Thyroid gland (tissue), 4 donors: ENCODE results near the gene ZNF746. TPM values are rescaled to one million over a fixed set of nuclear protein-coding genes. Genes with fewer than 3 reads are reported as not detected.

ENCODE experiments used
- DNase-seq, 2 donors: peaks; one replicate each; pipeline ENCODE4 v3.0.0-alpha.2; 2019
- H3K27ac ChIP-seq, 3 donors: fragments of 200-600 bp; sonication (generic); 1 replicate in 2 of 3; 2 replicates in 1 of 3; pipeline ENCODE4 v1.5.1; 2016 to 2019; ENCODE audit warnings: mild to moderate bottlenecking in 1 of 3, moderate library complexity in 1 of 3
- H3K27me3 ChIP-seq: fragments of 200-600 bp; sonication (generic); one replicate; pipeline ENCODE4 v1.5.1; 2019
- H3K36me3 ChIP-seq, 2 donors: fragments of 200-600 bp; sonication (generic); one replicate each; pipeline ENCODE4 v1.5.1; 2016 to 2019
- H3K4me1 ChIP-seq, 2 donors: fragments of 200-600 bp; sonication (generic); one replicate each; pipeline ENCODE4 v1.5.1; 2017 to 2019
- H3K4me3 ChIP-seq, 3 donors: fragments of 200-600 bp; sonication (generic); replicated peaks in 1 of 3; 1 replicate in 2 of 3; 2 replicates in 1 of 3; pipeline ENCODE4 v1.5.1; 2016; ENCODE audit warnings: mild to moderate bottlenecking in 1 of 3
- H3K9me3 ChIP-seq: fragments of 200-600 bp; sonication (generic); one replicate; pipeline ENCODE4 v1.5.1; 2017
- CTCF ChIP-seq, 6 experiments: fragments of 200-600 bp in 3 of 6; fragments of 450-650 bp in 3 of 6; sonication (generic) in 3 of 6; IDR thresholded peaks; one replicate each; pipeline ENCODE4 v1.5.1; 2016 to 2019; ENCODE audit warnings: antibody characterized with exemption in 6 of 6, mild to moderate bottlenecking in 2 of 6, inconsistent platforms in 1 of 6, moderate library complexity in 1 of 6
- POLR2A ChIP-seq, 2 donors: fragments of 450-650 bp; IDR thresholded peaks; one replicate each; pipeline ENCODE4 v1.6.1; 2017; ENCODE audit warnings: antibody characterized with exemption in 2 of 2, mild to moderate bottlenecking in 2 of 2, moderate library complexity in 1 of 2
- WGBS, 2 donors: methylation state at CpG; one replicate each; pipeline ENCODE4 v1.1.5; 2017; 5-methylcytosine and 5-hydroxymethylcytosine counted together
- intact Hi-C: fragments of 100-400 bp; cut with DNase I; formaldehyde crosslinking; loops from one replicate; pipeline ENCODE4 v1.15.1; 2023
- total RNA-seq, 4 donors: library from RNA; depleted of rRNA; stranded (reverse); fragments of >200 nt; gene quantifications; one replicate each; pipeline ENCODE4 v1.2.3, GENCODE V29; 2016

The ZNF746 gene
- total RNA-seq, 4 donors from 2014 or later = 19.5 to 27.7 (median 24.0) TPM

GRCh38 chr7:149459540-149460452 is 37.8 kb downstream of the ZNF746 start:
- H3K9me3 ChIP-seq = no peaks in the 10 kb centered on the region
- no peaks in the 10 kb centered on the region for H3K27me3 ChIP-seq
- WGBS, 2 donors = 0 to 6% methylated on average over 6 to 7 of the region's 145 CpGs
- peaks cover 5 to 12% of the 10 kb centered on the region in 2 donors for H3K4me1 ChIP-seq
- peaks cover 7 to 9% of the 10 kb centered on the region in 2 donors for H3K36me3 ChIP-seq
- intact Hi-C loops = no loop called here
- peak overlapping the region; percentile 24 to 61 (median 30) for H3K4me3 ChIP-seq
- TF ChIP-seq POLR2A (IDR thresholded peaks at IDR 0.05) (no peak), CTCF (IDR thresholded peaks at IDR 0.05) (no peak)
- peak; percentile 14 to 18 for DNase-seq
- H3K27ac ChIP-seq = peak overlapping the region in 1 of 3 donors; percentile 8

- WGBS, 2 donors = 40 to 41% methylated on average over 7 to 10 of the region's 17 CpGs
- DNase-seq = no peak
- Histone ChIP-seq H3K27ac (peak overlapping the region in 1 of 3 donors; percentile 8), H3K4me1 (peaks cover 5 to 12% of the 10 kb centered on the region in 2 donors), H3K4me3 (peak overlapping the region; percentile 24 to 51 (median 30)), H3K27me3 (no peaks in the 10 kb centered on the region), H3K9me3 (no peaks in the 10 kb centered on the region), H3K36me3 (peaks cover 11 to 16% of the 10 kb centered on the region in 2 donors)
- TF ChIP-seq CTCF (IDR thresholded peaks at IDR 0.05) = no peak
- TF ChIP-seq POLR2A (IDR thresholded peaks at IDR 0.05) = no peak
- intact Hi-C loops = no loop called here
Observed at GRCh38 chr7:149459201-149459539, 38.4 kb downstream of the ZNF746 start.

- TF ChIP-seq POLR2A (IDR thresholded peaks at IDR 0.05) (no peak), CTCF (IDR thresholded peaks at IDR 0.05) (no peak)
- H3K36me3 ChIP-seq = peaks cover 14 to 24% of the 10 kb centered on the region in 2 donors
- no peak overlapping the region for H3K4me3 ChIP-seq
- DNase-seq = no peak
- intact Hi-C loops = no loop called here
- no peak overlapping the region for H3K27ac ChIP-seq
- H3K27me3 ChIP-seq = no peaks in the 10 kb centered on the region
- H3K4me1 ChIP-seq = peaks cover 5 to 12% of the 10 kb centered on the region in 2 donors
- H3K9me3 ChIP-seq = no peaks in the 10 kb centered on the region
- 88 to 93% methylated on average over 3 of the region's 3 CpGs for WGBS, 2 donors
Observed at GRCh38 chr7:149458235-149458634, 39.4 kb downstream of the ZNF746 start.

GRCh38 chr7:149457766-149458165 is 39.8 kb downstream of the ZNF746 start:
- WGBS, 2 donors = 91 to 93% methylated on average over 1 of the region's 1 CpG
- Histone ChIP-seq H3K36me3 (peaks cover 17 to 24% of the 10 kb centered on the region in 2 donors), H3K9me3 (no peaks in the 10 kb centered on the region), H3K27me3 (no peaks in the 10 kb centered on the region), H3K4me1 (peaks cover 5 to 12% of the 10 kb centered on the region in 2 donors), H3K27ac (no peak overlapping the region), H3K4me3 (no peak overlapping the region)
- no peak for TF ChIP-seq POLR2A (IDR thresholded peaks at IDR 0.05)
- TF ChIP-seq CTCF (IDR thresholded peaks at IDR 0.05) = no peak
- intact Hi-C loops = no loop called here
- DNase-seq = no peak
